ENCODE results near the gene DMWD. TPM values are rescaled to one million over a fixed set of nuclear protein-coding genes. Genes with fewer than 3 reads are reported as not detected.

The DMWD gene
- total RNA-seq, 1 donor from 2014 or later: 47.4 TPM

GRCh38 chr19:45820413-45821102 lies 27.9 kb upstream of the DMWD start:
- Histone ChIP-seq H3K4me1 (peaks cover 8% of the 10 kb centered on the region), H3K36me3 (peaks cover 62% of the 10 kb centered on the region), H3K27me3 (ENCODE audit: low read depth) (no peaks in the 10 kb centered on the region), H3K9me3 (no peaks in the 10 kb centered on the region), H3K4me3 (no peak overlapping the region), H3K27ac (no peak overlapping the region)
- intact Hi-C loops (cut with DNase I): no loop called here
- DNase-seq (no peak), ATAC-seq (no peak)
- TF ChIP-seq CTCF (IDR thresholded peaks at IDR 0.05): no peak

GRCh38 chr19:45819769-45820168 lies 27.1 kb upstream of the DMWD start:
- no peak for TF ChIP-seq CTCF (IDR thresholded peaks at IDR 0.05)
- Histone ChIP-seq H3K9me3 (no peaks in the 10 kb centered on the region), H3K4me1 (peaks cover 8% of the 10 kb centered on the region), H3K27ac (no peak overlapping the region), H3K4me3 (no peak overlapping the region), H3K36me3 (peaks cover 54% of the 10 kb centered on the region), H3K27me3 (ENCODE audit: low read depth) (no peaks in the 10 kb centered on the region)
- ATAC-seq: no peak
- DNase-seq: no peak
- intact Hi-C loops (cut with DNase I): no loop called here

- ATAC-seq (peak in 1 of 2 donors; percentile 11), DNase-seq (no peak)
- intact Hi-C loops (cut with DNase I): no loop called here
Observed at GRCh38 chr19:45817725-45818301, 25.2 kb upstream of the DMWD start.

GRCh38 chr19:45817010-45817724 lies 24.5 kb upstream of the DMWD start:
- Histone ChIP-seq H3K27ac (no peak overlapping the region), H3K36me3 (peaks cover 28% of the 10 kb centered on the region), H3K27me3 (ENCODE audit: low read depth) (no peaks in the 10 kb centered on the region), H3K9me3 (no peaks in the 10 kb centered on the region), H3K4me3 (no peak overlapping the region), H3K4me1 (peaks cover 8% of the 10 kb centered on the region)
- intact Hi-C loops (cut with DNase I): no loop called here
- ATAC-seq (peak; percentile 92 to 95), DNase-seq (peak; percentile 96)
- peak; percentile 99 for TF ChIP-seq CTCF (IDR thresholded peaks at IDR 0.05)

More at GRCh38 chr19:45817725-45818301, 25.2 kb upstream of the DMWD start:
- Histone ChIP-seq H3K27me3 (ENCODE audit: low read depth) (no peaks in the 10 kb centered on the region), H3K4me1 (peaks cover 8% of the 10 kb centered on the region), H3K27ac (no peak overlapping the region), H3K36me3 (peaks cover 34% of the 10 kb centered on the region), H3K4me3 (no peak overlapping the region), H3K9me3 (no peaks in the 10 kb centered on the region)
- no peak for TF ChIP-seq CTCF (IDR thresholded peaks at IDR 0.05)

- ATAC-seq: peak in 1 of 2 donors; percentile 4
- peaks cover 8% of the 10 kb centered on the region for H3K4me1 ChIP-seq
- H3K9me3 ChIP-seq: no peaks in the 10 kb centered on the region
- H3K27ac ChIP-seq: no peak overlapping the region
- peaks cover 23% of the 10 kb centered on the region for H3K36me3 ChIP-seq
- TF ChIP-seq CTCF (IDR thresholded peaks at IDR 0.05): no peak
- no peak for DNase-seq
- intact Hi-C loops (cut with DNase I): no loop called here
- H3K4me3 ChIP-seq: no peak overlapping the region
- H3K27me3 ChIP-seq (ENCODE audit: low read depth): no peaks in the 10 kb centered on the region
Observed at GRCh38 chr19:45816236-45817009, 23.8 kb upstream of the DMWD start.
